Activated B cell treated with CpG ODN at 0.5 μM for 24 hours (primary cell): ENCODE results near the gene TRDN. TPM values are rescaled to one million over a fixed set of nuclear protein-coding genes. Genes with fewer than 3 reads are reported as not detected.

Experiments used
- ATAC-seq: fragments of 200-7000 bp; cut with Tn5 transposase; one replicate; pipeline ENCODE4 v1.10.0; 2021; ENCODE audit warnings: low read depth, mild to moderate bottlenecking, moderate library complexity
- CTCF ChIA-PET: fragments of 350-600 bp; sonication (Branson Sonifier 250); formaldehyde crosslinking; loops from one replicate; lab custom pipeline; 2021; ENCODE audit warnings: antibody characterized with exemption; lab: Charles Lee
- POLR2A ChIA-PET: fragments of 350-600 bp; sonication (Branson Sonifier 250); formaldehyde crosslinking; loops from one replicate; lab custom pipeline; 2021; ENCODE audit warnings: antibody characterized with exemption; lab: Charles Lee
- DNase-seq: peaks from one replicate; pipeline ENCODE4 v3.0.0; 2022
- H3K27ac Mint-ChIP-seq: one replicate; pipeline ENCODE4 v1.8.0; 2020; ENCODE audit warnings: mixed read lengths
- H3K27me3 Mint-ChIP-seq: one replicate; pipeline ENCODE4 v1.8.0; 2021; ENCODE audit warnings: mixed read lengths
- H3K36me3 Mint-ChIP-seq: one replicate; pipeline ENCODE4 v1.8.0; 2021; ENCODE audit warnings: low read depth, mixed read lengths
- H3K4me1 Mint-ChIP-seq: one replicate; pipeline ENCODE4 v1.8.0; 2021; ENCODE audit warnings: mixed read lengths
- H3K4me3 Mint-ChIP-seq: one replicate; pipeline ENCODE4 v1.8.0; 2020; ENCODE audit warnings: mild to moderate bottlenecking, mixed read lengths
- H3K9me3 Mint-ChIP-seq: one replicate; pipeline ENCODE4 v1.8.0; 2020; ENCODE audit warnings: mixed read lengths
- intact Hi-C: fragments of 100-400 bp; cut with micrococcal nuclease; formaldehyde crosslinking; loops from one replicate; pipeline ENCODE4 v1.15.1; 2024
- total RNA-seq: library from RNA; stranded (reverse); gene quantifications from 2 replicates; pipeline ENCODE4 v1.2.3, GENCODE V29; 2022
- TF ChIP-seq, protein P1 (sequence below): fragments of 200-600 bp; IDR thresholded peaks from one replicate; pipeline ENCODE4 v1.8.0; 2022; ENCODE audit warnings: antibody characterized with exemption, mild to moderate bottlenecking

Gene TRDN
- total RNA-seq, 1 donor from 2014 or later = not detected

DNA sequence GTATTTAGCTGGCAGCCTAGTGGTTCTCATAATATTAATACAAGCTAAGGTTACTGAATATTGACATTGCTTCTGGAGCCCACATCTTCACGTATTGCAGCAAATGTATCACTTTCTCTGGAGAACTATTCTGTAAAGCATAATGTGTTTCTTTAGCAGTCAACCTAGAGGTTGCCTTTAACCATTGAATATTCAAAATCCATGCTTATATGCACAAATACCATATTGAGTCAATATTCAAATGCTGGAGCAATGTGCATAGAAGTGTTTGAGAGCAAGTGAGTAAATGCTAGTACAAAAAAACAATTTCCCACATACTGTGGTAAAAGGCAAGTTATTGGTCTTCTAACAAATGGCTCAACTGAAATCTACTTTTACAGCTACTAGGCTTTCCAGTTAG, 231.8 kb downstream of the TRDN start:
- no peak for ATAC-seq
- no peaks in the 10 kb centered on the region for H3K9me3 Mint-ChIP-seq

GRCh38 chr6:123402052-123402451, 234.7 kb downstream of the TRDN start:
- no peak for DNase-seq
- Mint-ChIP-seq H3K4me1 (no peaks in the 10 kb centered on the region), H3K27ac (no peak overlapping the region), H3K4me3 (no peak overlapping the region), H3K9me3 (no peaks in the 10 kb centered on the region), H3K36me3 (no peaks in the 10 kb centered on the region), H3K27me3 (no peaks in the 10 kb centered on the region)
- no peak for ATAC-seq
- intact Hi-C loops = no loop called here
- CTCF ChIA-PET = no interaction called here
- POLR2A ChIA-PET = no interaction called here
- TF ChIP-seq, protein P1, sequence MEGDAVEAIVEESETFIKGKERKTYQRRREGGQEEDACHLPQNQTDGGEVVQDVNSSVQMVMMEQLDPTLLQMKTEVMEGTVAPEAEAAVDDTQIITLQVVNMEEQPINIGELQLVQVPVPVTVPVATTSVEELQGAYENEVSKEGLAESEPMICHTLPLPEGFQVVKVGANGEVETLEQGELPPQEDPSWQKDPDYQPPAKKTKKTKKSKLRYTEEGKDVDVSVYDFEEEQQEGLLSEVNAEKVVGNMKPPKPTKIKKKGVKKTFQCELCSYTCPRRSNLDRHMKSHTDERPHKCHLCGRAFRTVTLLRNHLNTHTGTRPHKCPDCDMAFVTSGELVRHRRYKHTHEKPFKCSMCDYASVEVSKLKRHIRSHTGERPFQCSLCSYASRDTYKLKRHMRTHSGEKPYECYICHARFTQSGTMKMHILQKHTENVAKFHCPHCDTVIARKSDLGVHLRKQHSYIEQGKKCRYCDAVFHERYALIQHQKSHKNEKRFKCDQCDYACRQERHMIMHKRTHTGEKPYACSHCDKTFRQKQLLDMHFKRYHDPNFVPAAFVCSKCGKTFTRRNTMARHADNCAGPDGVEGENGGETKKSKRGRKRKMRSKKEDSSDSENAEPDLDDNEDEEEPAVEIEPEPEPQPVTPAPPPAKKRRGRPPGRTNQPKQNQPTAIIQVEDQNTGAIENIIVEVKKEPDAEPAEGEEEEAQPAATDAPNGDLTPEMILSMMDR = no peak

More for the DNA sequence above, 231.8 kb downstream of the TRDN start:
- intact Hi-C loops = no loop called here
- Mint-ChIP-seq H3K36me3 (no peaks in the 10 kb centered on the region), H3K4me3 (no peak overlapping the region), H3K27ac (no peak overlapping the region), H3K4me1 (no peaks in the 10 kb centered on the region), H3K27me3 (no peaks in the 10 kb centered on the region)
- no peak for DNase-seq
- TF ChIP-seq, protein P1 = no peak
- POLR2A ChIA-PET = no interaction called here
- CTCF ChIA-PET = no interaction called here

DNA sequence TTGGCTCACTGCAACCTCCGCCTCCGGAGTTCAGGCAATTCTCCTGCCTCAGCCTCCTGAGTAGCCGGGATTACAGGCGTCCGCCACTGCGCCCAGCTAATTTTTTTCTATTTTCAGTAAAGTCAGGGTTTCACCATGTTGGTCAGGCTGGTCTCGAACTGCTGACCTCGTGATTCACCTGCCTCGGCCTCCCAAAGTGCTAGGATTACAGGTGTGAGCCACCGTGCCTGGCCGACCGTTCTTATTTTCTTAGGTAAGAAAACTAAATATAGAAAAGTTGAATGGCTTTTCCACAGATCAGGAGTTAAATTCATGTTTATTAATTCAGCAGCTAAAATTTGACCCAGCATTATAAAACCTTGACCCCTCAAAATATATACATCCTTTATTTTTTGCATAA, 238.7 kb downstream of the TRDN start:
- intact Hi-C loops = no loop called here
- Mint-ChIP-seq H3K4me3 (no peak overlapping the region), H3K9me3 (no peaks in the 10 kb centered on the region), H3K36me3 (no peaks in the 10 kb centered on the region), H3K27ac (no peak overlapping the region), H3K4me1 (no peaks in the 10 kb centered on the region), H3K27me3 (no peaks in the 10 kb centered on the region)
- ATAC-seq = no peak
- CTCF ChIA-PET = no interaction called here
- DNase-seq = no peak
- TF ChIP-seq, protein P1 = no peak
- POLR2A ChIA-PET = no interaction called here

DNA sequence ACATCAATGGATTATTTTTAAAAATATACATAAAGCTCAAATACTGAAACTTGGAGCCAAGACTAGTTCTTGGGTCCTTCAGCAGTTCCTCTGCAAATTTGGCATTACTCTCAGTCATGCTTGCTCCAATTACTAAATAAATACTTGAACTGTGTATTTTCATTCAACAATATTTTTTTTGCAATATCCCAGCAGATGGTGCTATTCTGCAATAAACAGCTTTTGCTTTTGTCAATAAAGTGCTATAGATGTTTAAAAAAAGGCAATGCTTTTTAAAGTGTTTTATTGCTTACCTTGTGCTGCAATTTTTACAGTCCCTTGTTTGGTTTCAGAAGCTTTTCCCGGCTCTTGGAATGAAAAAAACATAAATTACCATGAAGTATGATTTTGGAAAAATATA, 243.4 kb downstream of the TRDN start:
- Mint-ChIP-seq H3K27me3 (no peaks in the 10 kb centered on the region), H3K36me3 (no peaks in the 10 kb centered on the region), H3K9me3 (no peaks in the 10 kb centered on the region), H3K4me1 (no peaks in the 10 kb centered on the region), H3K4me3 (no peak overlapping the region), H3K27ac (no peak overlapping the region)
- intact Hi-C loops = no loop called here
- POLR2A ChIA-PET = no interaction called here
- DNase-seq = no peak
- CTCF ChIA-PET = no interaction called here
- TF ChIP-seq, protein P1 = no peak
- no peak for ATAC-seq

GRCh38 chr6:123383718-123384117, 253.0 kb downstream of the TRDN start:
- DNase-seq (no peak), ATAC-seq (no peak)
- CTCF ChIA-PET = no interaction called here
- no peaks in the 10 kb centered on the region for H3K4me1 Mint-ChIP-seq
- no peaks in the 10 kb centered on the region for H3K27me3 Mint-ChIP-seq
- TF ChIP-seq, protein P1 = no peak
- POLR2A ChIA-PET = no interaction called here
- H3K36me3 Mint-ChIP-seq = no peaks in the 10 kb centered on the region
- intact Hi-C loops = no loop called here
- H3K9me3 Mint-ChIP-seq = no peaks in the 10 kb centered on the region
- no peak overlapping the region for H3K4me3 Mint-ChIP-seq
- no peak overlapping the region for H3K27ac Mint-ChIP-seq
